Epidermal melanocyte (primary cell): ENCODE measurements around the gene OR2AE1.
A peak's percentile ranks its signal among the peaks of the same experiment; 100 is the strongest.

ENCODE experiments used
- DNase-seq: peaks from one replicate; pipeline ENCODE4 v3.0.0; 2011; ENCODE audit warnings: low spot score; ENCODE audit not compliant: insufficient read length

The OR2AE1 gene

GRCh38 chr7:99860281-99861127 lies 16.3 kb downstream of the OR2AE1 start:
- DNase-seq: peak; percentile 55

DNA sequence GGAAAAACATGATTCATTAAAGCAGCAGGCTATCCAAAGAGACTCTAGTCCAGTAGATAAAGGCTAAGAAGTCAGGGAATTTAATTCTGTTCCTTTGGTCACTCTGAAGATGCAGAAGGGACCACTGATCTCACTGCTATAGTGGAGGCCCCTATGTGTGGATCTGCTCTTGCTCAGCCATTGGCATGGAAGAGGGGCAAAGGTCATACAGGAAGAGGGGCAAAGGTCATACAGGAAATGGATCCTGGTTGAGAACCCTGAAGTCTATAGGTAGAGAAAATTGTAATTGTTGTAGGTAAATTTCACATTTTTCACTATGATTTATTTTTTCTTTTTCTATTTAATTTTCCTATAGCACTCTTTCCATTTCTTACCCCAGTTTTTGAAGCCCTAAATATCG lies 21.6 kb downstream of the OR2AE1 start:
- no peak for DNase-seq

GRCh38 chr7:99848420-99849216 lies 28.2 kb downstream of the OR2AE1 start:
- DNase-seq: no peak

DNA sequence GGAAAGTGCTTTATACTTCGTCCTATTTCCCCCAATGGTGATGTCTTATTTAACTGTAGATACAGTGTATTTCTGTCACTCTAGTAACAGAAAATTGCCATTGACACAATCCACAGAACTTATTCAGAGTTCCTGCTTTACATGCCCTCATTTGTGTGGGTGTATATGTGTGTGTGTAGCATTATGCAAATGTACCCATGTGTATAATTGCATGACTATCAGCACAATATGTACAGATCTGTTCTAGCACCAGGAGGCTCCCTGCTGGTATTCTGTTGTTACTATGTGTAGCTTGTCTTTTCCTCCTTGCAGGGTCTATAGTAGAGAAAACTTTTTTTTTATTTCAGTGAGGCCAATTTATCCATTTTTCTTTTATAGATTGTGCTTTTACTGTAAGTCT lies 32.5 kb downstream of the OR2AE1 start:
- no peak for DNase-seq

DNA sequence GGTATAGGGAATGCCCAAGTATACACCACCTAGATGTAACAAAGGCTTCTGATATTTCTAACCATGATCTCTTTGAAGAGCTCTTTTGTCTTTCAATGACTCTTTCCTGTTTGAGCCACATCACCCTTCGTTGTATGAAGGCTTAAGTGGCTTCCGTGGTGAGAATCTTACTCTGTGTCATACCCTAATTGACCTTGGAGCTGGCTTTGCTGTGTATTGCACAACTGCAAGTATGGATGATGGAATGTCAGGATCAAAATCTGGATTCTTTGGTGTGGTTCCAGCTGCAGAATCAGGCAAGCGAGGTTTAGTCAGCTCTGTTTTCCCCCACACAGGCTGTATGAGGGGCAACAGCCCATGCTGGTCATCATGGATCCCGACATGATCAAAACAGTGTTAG lies 33.0 kb downstream of the OR2AE1 start:
- DNase-seq: no peak

- no peak for DNase-seq
Observed at GRCh38 chr7:99842926-99843325, 33.9 kb downstream of the OR2AE1 start.

DNA sequence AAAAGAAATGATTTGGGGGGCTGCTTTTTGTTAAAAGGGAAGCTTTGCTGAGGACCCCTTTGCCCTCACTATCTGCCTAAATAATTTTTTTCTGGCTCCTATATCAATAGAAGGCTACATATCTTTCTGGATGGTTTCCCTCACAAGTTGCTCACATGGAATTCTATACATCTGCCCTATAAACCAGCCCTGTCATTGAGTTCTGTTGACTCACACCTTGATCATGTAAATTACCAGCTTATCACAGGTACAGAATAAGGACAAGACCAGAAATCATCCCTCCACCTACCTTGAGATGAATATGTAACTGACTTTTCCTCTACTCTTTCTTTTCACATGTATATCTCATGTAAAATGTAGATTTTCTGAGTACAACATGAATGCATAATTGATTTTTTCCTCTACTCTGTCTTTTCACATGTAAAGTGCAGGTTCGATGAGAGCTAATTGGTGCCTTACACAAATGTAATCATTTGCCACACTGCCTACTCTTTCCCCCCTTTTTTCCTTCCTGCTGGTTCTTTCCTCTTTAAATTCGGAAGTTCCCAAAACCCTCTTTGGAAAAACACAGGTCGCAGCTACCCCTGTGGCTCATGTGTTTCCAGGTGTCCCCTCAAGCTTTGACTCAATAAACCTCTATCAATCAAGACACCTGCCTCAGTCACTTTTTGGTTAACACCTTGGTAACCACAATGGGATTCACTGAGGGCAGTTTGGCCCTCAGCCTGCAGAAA lies 36.5 kb downstream of the OR2AE1 start:
- DNase-seq: no peak

- DNase-seq: no peak
Observed at GRCh38 chr7:99839287-99840021, 37.4 kb downstream of the OR2AE1 start.

- DNase-seq: no peak
Observed at GRCh38 chr7:99837649-99838361, 39.0 kb downstream of the OR2AE1 start.

- no peak for DNase-seq
Observed at GRCh38 chr7:99835189-99835588, 41.6 kb downstream of the OR2AE1 start.

- DNase-seq: no peak
Observed at GRCh38 chr7:99834382-99834781, 42.5 kb downstream of the OR2AE1 start.

GRCh38 chr7:99833289-99833877 lies 43.5 kb downstream of the OR2AE1 start:
- DNase-seq: no peak

DNA sequence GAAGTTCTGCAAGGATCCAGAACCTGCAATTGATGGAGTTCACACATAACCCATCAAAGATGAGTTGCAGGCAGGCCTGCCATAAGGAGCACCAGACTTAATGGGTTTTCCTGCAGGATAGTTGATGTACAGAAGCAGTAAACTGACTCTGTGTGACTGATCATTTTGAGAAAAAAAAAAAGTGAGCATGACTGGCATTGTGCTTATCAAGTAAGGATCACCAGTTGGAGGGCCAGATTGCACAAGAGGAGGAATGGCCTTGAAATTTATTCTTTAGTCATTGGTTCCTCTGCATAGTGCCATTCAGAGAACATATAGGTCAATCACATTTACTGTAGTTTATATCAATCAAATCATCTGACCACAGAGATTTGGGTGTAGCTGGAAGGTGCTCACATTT lies 45.2 kb downstream of the OR2AE1 start:
- no peak for DNase-seq

DNA sequence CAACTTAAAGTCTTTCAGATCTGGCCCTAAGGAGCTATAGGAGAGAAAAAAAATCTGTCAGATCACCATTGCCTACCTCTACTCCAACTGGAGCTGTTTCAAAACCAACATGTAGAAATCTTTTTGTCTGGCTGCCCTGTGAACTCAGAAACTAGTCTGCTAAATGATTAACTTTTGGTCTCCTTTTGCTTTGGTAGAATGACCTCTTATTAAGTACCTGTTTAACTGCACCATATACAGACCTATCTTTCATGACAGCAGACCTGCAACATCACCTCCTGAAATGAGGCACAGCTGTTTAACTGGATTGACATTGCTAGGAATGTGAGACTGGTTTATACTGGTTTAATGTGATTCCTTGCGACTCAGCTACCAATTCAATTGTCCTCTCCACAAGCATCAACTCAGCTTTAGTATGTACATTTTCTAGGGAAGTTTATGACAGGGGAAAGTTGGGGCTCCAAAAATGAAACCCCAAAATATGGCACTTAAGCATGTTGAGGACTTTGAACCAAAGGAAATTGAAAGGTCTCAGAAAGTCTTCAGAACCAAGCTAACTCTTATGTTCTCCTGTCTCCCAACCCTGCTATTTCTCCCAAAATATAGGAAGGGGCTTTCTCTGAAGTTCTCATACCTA lies 47.2 kb downstream of the OR2AE1 start:
- no peak for DNase-seq

- DNase-seq: no peak
Observed at GRCh38 chr7:99828811-99829210, 48.0 kb downstream of the OR2AE1 start.

DNA sequence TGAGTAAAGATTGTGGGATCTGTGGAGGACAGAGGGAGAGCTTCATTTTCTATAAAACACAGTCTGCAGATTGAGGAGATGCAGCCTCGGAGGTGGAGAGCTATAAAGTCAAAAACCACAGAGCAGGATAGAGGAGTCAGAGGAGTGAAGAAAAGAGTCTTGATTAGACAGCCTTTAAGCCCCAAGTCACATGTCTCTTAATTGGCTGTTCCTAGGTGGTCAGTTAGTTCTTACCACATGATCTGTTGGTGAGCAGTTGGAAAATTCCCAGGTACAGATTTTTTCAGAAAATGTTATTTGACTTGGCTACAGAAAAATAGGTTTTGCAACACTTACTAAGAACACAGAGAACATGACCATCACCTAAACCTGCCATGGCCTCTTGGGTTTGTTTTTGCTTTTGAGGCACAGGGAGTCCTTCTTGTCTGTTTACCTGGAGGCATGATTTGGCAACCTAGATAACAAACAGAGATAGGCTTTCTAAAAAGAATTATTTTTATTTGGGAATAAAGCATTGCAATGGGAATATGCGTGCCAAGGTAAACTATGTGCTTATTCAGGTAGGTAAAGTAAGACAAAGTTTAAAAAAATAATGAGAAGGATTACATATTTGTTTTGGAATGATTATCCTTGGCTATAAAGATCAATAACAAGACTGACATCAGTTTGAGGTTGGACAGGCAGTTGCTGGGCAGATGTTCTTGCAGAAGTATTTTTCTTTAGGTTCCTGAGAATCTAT lies 49.6 kb downstream of the OR2AE1 start:
- no peak for DNase-seq
